H9 (cell line): ENCODE measurements around the gene REG4. TPM values are rescaled to one million over a fixed set of nuclear protein-coding genes. Genes with fewer than 3 reads are reported as not detected.

Experiments
- DNase-seq: peaks from one replicate; pipeline ENCODE4 v3.0.0-alpha.2; 2017
- H2AFZ ChIP-seq: one replicate; pipeline ENCODE4 v1.6.1; 2013; ENCODE audit warnings: mild to moderate bottlenecking, low read length, control low read depth, moderate library complexity
- H2AK5ac ChIP-seq: 2 replicates; pipeline ENCODE4 v1.6.1; 2013; ENCODE audit warnings: low read length, control low read depth, mixed read lengths; ENCODE audit not compliant: insufficient read length
- H2BK120ac ChIP-seq: one replicate; pipeline ENCODE4 v1.6.1; 2013; ENCODE audit warnings: low read depth, mild to moderate bottlenecking, low read length, control low read depth, inconsistent platforms; ENCODE audit not compliant: poor library complexity, severe bottlenecking
- H2BK12ac ChIP-seq: 2 replicates; pipeline ENCODE4 v1.6.1; 2013; ENCODE audit warnings: low read length, control low read depth, mixed read lengths, low read depth; ENCODE audit not compliant: insufficient read length
- H2BK15ac ChIP-seq: 2 replicates; pipeline ENCODE4 v1.6.1; 2013; ENCODE audit warnings: low read depth, low read length, control low read depth
- H2BK20ac ChIP-seq: one replicate; pipeline ENCODE4 v1.6.1; 2013; ENCODE audit warnings: low read depth, mild to moderate bottlenecking, low read length, control low read depth, inconsistent platforms; ENCODE audit not compliant: poor library complexity, severe bottlenecking
- H2BK5ac ChIP-seq: 2 replicates; pipeline ENCODE4 v1.6.1; 2013; ENCODE audit warnings: low read length, control low read depth, mixed read lengths; ENCODE audit not compliant: insufficient read length
- H3K14ac ChIP-seq: 2 replicates; pipeline ENCODE4 v1.6.1; 2013; ENCODE audit warnings: low read length, control low read depth; ENCODE audit not compliant: insufficient read depth
- H3K18ac ChIP-seq: 2 replicates; pipeline ENCODE4 v1.6.1; 2013; ENCODE audit warnings: low read depth, mild to moderate bottlenecking, mixed read lengths, low read length, control low read depth; ENCODE audit not compliant: insufficient read length
- H3K23ac ChIP-seq: 2 replicates; pipeline ENCODE4 v1.6.1; 2013; ENCODE audit warnings: low read length, control low read depth, mixed read lengths, low read depth; ENCODE audit not compliant: insufficient read length
- H3K23me2 ChIP-seq: 2 replicates; pipeline ENCODE4 v1.6.1; 2013; ENCODE audit warnings: low read depth, mild to moderate bottlenecking, mixed read lengths, low read length, control low read depth; ENCODE audit not compliant: insufficient read length, poor library complexity, severe bottlenecking
- H3K27ac ChIP-seq: 2 replicates; pipeline ENCODE4 v1.5.1; 2013; ENCODE audit warnings: low read length, control low read depth, mixed read lengths, low read depth; ENCODE audit not compliant: insufficient read length
- H3K27me3 ChIP-seq: 2 replicates; pipeline ENCODE4 v1.6.1; 2013; ENCODE audit warnings: low read length, control low read depth, inconsistent platforms; ENCODE audit not compliant: insufficient read depth
- H3K4ac ChIP-seq: 2 replicates; pipeline ENCODE4 v1.6.1; 2013; ENCODE audit warnings: low read depth, mild to moderate bottlenecking, control low read depth, inconsistent platforms, low read length, moderate library complexity
- H3K4me1 ChIP-seq: 2 replicates; pipeline ENCODE4 v1.6.1; 2013; ENCODE audit warnings: low read length, control low read depth, inconsistent platforms; ENCODE audit not compliant: insufficient read depth
- H3K4me2 ChIP-seq: 2 replicates; pipeline ENCODE4 v1.6.1; 2013; ENCODE audit warnings: low read length, control low read depth, mixed read lengths; ENCODE audit not compliant: insufficient read length, insufficient read depth
- H3K56ac ChIP-seq: 2 replicates; pipeline ENCODE4 v1.6.1; 2013; ENCODE audit warnings: low read depth, mild to moderate bottlenecking, mixed read lengths, low read length, control low read depth; ENCODE audit not compliant: insufficient read length
- H3K79me1 ChIP-seq: 2 replicates; pipeline ENCODE4 v1.6.1; 2013; ENCODE audit warnings: low read depth, mild to moderate bottlenecking, moderate library complexity, low read length, control low read depth, inconsistent platforms; ENCODE audit not compliant: insufficient read depth, poor library complexity, severe bottlenecking
- H3K79me2 ChIP-seq: 2 replicates; pipeline ENCODE4 v1.6.1; 2013; ENCODE audit warnings: low read length, control low read depth, inconsistent platforms; ENCODE audit not compliant: insufficient read depth
- H3K9ac ChIP-seq: 2 replicates; pipeline ENCODE4 v1.6.1; 2013; ENCODE audit warnings: low read length, control low read depth, mixed read lengths; ENCODE audit not compliant: insufficient read length; ENCODE audit errors: extremely low read depth
- H3K9me3 ChIP-seq: one replicate; pipeline ENCODE4 v1.6.1; 2013; ENCODE audit warnings: low read depth, low read length, inconsistent platforms; ENCODE audit not compliant: control insufficient read depth
- H3T11ph ChIP-seq: one replicate; pipeline ENCODE4 v1.6.1; 2013; ENCODE audit warnings: mild to moderate bottlenecking, low read length, control low read depth, inconsistent platforms
- H4K20me1 ChIP-seq: one replicate; pipeline ENCODE4 v1.6.1; 2013; ENCODE audit not compliant: control insufficient read depth, insufficient read length, insufficient read depth
- H4K5ac ChIP-seq: 2 replicates; pipeline ENCODE4 v1.6.1; 2013; ENCODE audit warnings: low read depth, mild to moderate bottlenecking, mixed read lengths, low read length, control low read depth; ENCODE audit not compliant: insufficient read length
- H4K8ac ChIP-seq: replicated peaks from 2 replicates; pipeline ENCODE4 v1.6.1; 2013; ENCODE audit warnings: low read length, control low read depth, mixed read lengths, low read depth; ENCODE audit not compliant: insufficient read length
- H4K91ac ChIP-seq: 2 replicates; pipeline ENCODE4 v1.6.1; 2013; ENCODE audit warnings: low read depth, mild to moderate bottlenecking, moderate library complexity, mixed read lengths, low read length, control low read depth; ENCODE audit not compliant: insufficient read length
- H3K27ac Mint-ChIP-seq, 3 experiments: 2 replicates in 2 of 3; 3 replicates in 1 of 3; pipeline ENCODE4 v1.8.0; 2020 to 2021; ENCODE audit warnings: mixed read lengths in 3 of 3, mild to moderate bottlenecking in 1 of 3, moderate library complexity in 1 of 3
- H3K27me3 Mint-ChIP-seq: 2 replicates; pipeline ENCODE4 v1.8.0; 2021; ENCODE audit warnings: low read depth, mild to moderate bottlenecking, moderate library complexity, mixed read lengths
- H3K36me3 Mint-ChIP-seq, 3 experiments: 2 replicates in 2 of 3; 3 replicates in 1 of 3; pipeline ENCODE4 v1.8.0; 2020 to 2021; ENCODE audit warnings: low read depth in 3 of 3, mixed read lengths in 3 of 3; ENCODE audit not compliant: insufficient read depth in 1 of 3
- H3K4me1 Mint-ChIP-seq, 2 experiments: 2 replicates each; pipeline ENCODE4 v1.8.0; 2020; ENCODE audit warnings: mixed read lengths in 2 of 2
- H3K4me3 Mint-ChIP-seq, 2 experiments: 2 replicates in 1 of 2; 3 replicates in 1 of 2; pipeline ENCODE4 v1.8.0; 2020 to 2021; ENCODE audit warnings: mild to moderate bottlenecking in 2 of 2, mixed read lengths in 2 of 2, moderate library complexity in 1 of 2
- H3K9me3 Mint-ChIP-seq, 2 experiments: 2 replicates in 1 of 2; 3 replicates in 1 of 2; pipeline ENCODE4 v1.8.0; 2020; ENCODE audit warnings: mild to moderate bottlenecking in 2 of 2, mixed read lengths in 2 of 2, moderate library complexity in 1 of 2
- WGBS: extraction: QIAGEN DNeasy Blood & Tissue Kit; methylation state at CpG from one replicate; pipeline ENCODE4 v1.1.7; 2013; ENCODE audit warnings: missing lambda C conversion rate, low lambda C conversion rate, mixed read lengths; ENCODE audit not compliant: insufficient read length; ENCODE audit errors: extremely low coverage; 5-methylcytosine and 5-hydroxymethylcytosine counted together
- total RNA-seq: library from RNA; stranded (reverse); gene quantifications from 2 replicates; pipeline ENCODE4 v1.2.1, GENCODE V29; 2021
- TF ChIP-seq, protein P1 (sequence below): fragments of 200-600 bp; sonication (generic); conservative IDR thresholded peaks from 3 replicates; pipeline ENCODE4 v1.8.0; 2021; ENCODE audit warnings: antibody characterized with exemption, mild to moderate bottlenecking

Gene REG4
- total RNA-seq, 1 experiment from 2014 or later = not detected

DNA sequence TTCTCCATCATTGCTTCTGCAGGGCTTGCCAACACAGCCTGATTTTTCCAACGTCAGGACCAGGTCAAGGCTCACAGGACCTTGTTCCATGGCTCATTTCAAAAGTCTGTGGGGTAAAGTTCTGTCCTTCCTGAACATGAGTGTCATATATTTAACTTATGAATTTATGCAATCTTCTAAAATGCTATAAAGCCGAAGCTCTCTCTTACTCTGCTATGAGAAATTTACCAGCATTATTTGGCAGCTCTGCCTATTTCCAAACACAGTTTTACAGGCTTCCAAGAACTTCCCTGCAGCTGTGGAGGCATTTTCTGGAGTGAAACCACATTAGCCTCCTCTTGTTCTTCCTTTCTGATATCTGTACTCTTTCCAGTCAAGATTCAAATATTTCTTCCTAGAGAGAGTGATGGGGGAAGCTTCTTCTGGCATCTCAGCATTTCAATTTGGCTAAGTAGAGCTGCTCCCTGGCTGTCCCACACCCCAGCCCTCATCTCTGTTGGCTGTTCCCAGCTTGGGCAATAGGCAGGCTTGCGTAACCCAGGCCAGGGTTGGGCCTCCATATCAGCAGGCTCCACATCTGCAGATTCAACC lies 27.0 kb downstream of the REG4 start:
- Histone ChIP-seq H3K4me2 (no peak overlapping the region), H2BK20ac (no peak overlapping the region), H3K18ac (no peak overlapping the region), H3K27ac (no peak overlapping the region), H4K20me1 (no peaks in the 10 kb centered on the region), H2BK120ac (no peak overlapping the region), H2AK5ac (no peak overlapping the region), H3K79me1 (no peaks in the 10 kb centered on the region), H3K23ac (no peak overlapping the region), H4K8ac (no peak overlapping the region), H2BK15ac (no peak overlapping the region), H2BK12ac (no peak overlapping the region), H3K14ac (no peak overlapping the region), H2BK5ac (no peak overlapping the region), H3K23me2 (no peaks in the 10 kb centered on the region), H3K4ac (no peak overlapping the region), H4K5ac (no peak overlapping the region), H3K79me2 (no peaks in the 10 kb centered on the region), H3K9me3 (no peaks in the 10 kb centered on the region), H2AFZ (no peak overlapping the region), H3K9ac (no peak overlapping the region), H3K56ac (no peak overlapping the region), H3K27me3 (no peaks in the 10 kb centered on the region), H3K4me1 (no peaks in the 10 kb centered on the region), H3T11ph (no peak overlapping the region), H4K91ac (no peak overlapping the region)
- H3K36me3 Mint-ChIP-seq = no peaks in the 10 kb centered on the region
- TF ChIP-seq, protein P1, sequence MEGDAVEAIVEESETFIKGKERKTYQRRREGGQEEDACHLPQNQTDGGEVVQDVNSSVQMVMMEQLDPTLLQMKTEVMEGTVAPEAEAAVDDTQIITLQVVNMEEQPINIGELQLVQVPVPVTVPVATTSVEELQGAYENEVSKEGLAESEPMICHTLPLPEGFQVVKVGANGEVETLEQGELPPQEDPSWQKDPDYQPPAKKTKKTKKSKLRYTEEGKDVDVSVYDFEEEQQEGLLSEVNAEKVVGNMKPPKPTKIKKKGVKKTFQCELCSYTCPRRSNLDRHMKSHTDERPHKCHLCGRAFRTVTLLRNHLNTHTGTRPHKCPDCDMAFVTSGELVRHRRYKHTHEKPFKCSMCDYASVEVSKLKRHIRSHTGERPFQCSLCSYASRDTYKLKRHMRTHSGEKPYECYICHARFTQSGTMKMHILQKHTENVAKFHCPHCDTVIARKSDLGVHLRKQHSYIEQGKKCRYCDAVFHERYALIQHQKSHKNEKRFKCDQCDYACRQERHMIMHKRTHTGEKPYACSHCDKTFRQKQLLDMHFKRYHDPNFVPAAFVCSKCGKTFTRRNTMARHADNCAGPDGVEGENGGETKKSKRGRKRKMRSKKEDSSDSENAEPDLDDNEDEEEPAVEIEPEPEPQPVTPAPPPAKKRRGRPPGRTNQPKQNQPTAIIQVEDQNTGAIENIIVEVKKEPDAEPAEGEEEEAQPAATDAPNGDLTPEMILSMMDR = no peak
- no CpG with 5 or more reads among the region's 3 CpGs for WGBS
- H3K4me3 Mint-ChIP-seq = no peak overlapping the region
- H3K4me1 Mint-ChIP-seq = peaks cover 0 to 7% of the 10 kb centered on the region in 2 experiments; a peak in 2 of 4 replicates
- DNase-seq = no peak
- no peak overlapping the region for H3K27ac Mint-ChIP-seq
- no peaks in the 10 kb centered on the region for H3K9me3 Mint-ChIP-seq
- H3K27me3 Mint-ChIP-seq = no peaks in the 10 kb centered on the region; the same call in 1 of the 2 replicates
